Activated naive CD4-positive, alpha-beta T cell treated with anti-CD3 and anti-CD28 coated beads, Interleukin-2, amount 10 ng/mL, durations not matched to agents 7 days and 5 days (primary cell): ENCODE measurements around the gene NCBP2L.
"Not testable (repeated sequence)": the region's sequence is repeated elsewhere in the genome, so short reads cannot be mapped to it uniquely, and the experiment has no call there.

Experiments used
- CTCF ChIA-PET: fragments of 350-600 bp; sonication (Branson Sonifier 250); formaldehyde crosslinking; loops from one replicate; lab custom pipeline; 2021; ENCODE audit warnings: antibody characterized with exemption; lab: Charles Lee
- DNase-seq: peaks from one replicate; pipeline ENCODE4 v3.0.0-alpha.2; 2020
- H3K27ac Mint-ChIP-seq: one replicate; pipeline ENCODE4 v1.8.0; 2021; ENCODE audit warnings: mild to moderate bottlenecking, moderate library complexity, mixed read lengths
- H3K27me3 Mint-ChIP-seq: one replicate; pipeline ENCODE4 v1.8.0; 2021; ENCODE audit warnings: mild to moderate bottlenecking, mixed read lengths
- H3K36me3 Mint-ChIP-seq: one replicate; pipeline ENCODE4 v1.8.0; 2021; ENCODE audit warnings: mixed read lengths
- H3K4me1 Mint-ChIP-seq: one replicate; pipeline ENCODE4 v1.8.0; 2021; ENCODE audit warnings: mixed read lengths
- H3K4me3 Mint-ChIP-seq: one replicate; pipeline ENCODE4 v1.8.0; 2021; ENCODE audit warnings: mild to moderate bottlenecking, moderate library complexity, mixed read lengths
- H3K9me3 Mint-ChIP-seq: one replicate; pipeline ENCODE4 v1.8.0; 2021; ENCODE audit warnings: mixed read lengths

Gene NCBP2L

DNA sequence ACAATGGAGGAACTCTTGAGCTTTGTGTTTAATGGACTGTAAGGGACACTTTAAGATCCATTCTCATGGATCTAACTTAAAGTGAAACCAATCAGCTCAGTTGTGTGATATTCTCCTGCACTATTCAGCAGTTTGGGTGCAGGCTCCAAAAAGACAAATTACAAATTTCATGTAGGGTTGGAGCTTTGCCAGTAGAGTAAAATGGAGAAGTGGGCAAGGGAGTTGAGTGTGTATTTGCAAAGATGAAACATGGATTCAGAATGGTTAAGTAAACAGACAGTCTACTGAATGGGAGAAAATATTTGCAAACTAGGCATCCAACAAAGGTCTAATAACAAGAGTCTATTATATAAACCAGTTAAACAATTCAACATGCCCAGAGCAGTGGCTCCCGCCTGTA is 26.9 kb downstream of the NCBP2L start:
- no peak overlapping the region for H3K4me3 Mint-ChIP-seq
- no peaks in the 10 kb centered on the region for H3K9me3 Mint-ChIP-seq
- DNase-seq: no peak
- no peaks in the 10 kb centered on the region for H3K36me3 Mint-ChIP-seq
- CTCF ChIA-PET: no interaction called here
- no peak overlapping the region for H3K27ac Mint-ChIP-seq
- H3K27me3 Mint-ChIP-seq: no peaks in the 10 kb centered on the region
- H3K4me1 Mint-ChIP-seq: no peaks in the 10 kb centered on the region

DNA sequence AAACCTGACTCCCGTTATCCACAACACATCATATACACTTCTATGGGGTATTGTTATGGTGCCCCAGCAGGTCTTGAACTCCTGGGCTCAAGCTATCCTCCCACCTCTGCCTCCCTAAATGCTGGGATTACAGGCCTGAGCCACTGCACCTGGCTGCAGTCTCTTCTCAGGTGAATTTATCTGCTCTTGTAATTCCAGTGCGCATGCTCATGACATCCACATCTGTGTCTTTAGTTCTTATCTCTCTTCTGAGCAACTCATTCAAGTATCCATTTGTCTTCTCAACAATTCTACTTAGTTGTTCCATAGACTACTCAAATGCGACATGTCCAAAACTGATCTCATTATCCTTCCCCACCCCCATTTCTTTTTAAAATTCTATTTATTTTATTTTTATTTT is 27.6 kb downstream of the NCBP2L start:
- CTCF ChIA-PET: no interaction called here
- H3K27ac Mint-ChIP-seq: no peak overlapping the region
- H3K27me3 Mint-ChIP-seq: no peaks in the 10 kb centered on the region
- H3K36me3 Mint-ChIP-seq: no peaks in the 10 kb centered on the region
- H3K4me1 Mint-ChIP-seq: no peaks in the 10 kb centered on the region
- no peaks in the 10 kb centered on the region for H3K9me3 Mint-ChIP-seq
- no peak for DNase-seq
- H3K4me3 Mint-ChIP-seq: no peak overlapping the region

DNA sequence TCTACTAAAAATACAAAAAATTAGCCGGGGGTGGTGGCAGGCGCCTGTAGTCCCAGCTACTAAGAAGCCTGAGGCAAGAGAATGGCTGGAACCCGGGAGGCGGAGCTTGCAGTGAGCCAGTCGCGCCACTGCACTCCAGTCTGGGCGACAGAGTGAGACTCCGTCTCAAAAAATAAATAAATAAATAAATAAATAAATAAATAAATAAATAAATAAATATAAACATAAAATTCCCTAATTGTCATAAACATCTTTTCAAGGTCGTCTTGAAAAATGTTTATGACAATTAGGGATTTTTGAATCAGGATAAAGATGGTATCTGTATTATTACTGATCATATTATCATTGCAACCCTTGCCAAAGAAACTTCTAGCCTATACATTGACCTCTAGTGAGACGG is 32.5 kb downstream of the NCBP2L start:
- H3K27ac Mint-ChIP-seq, H3K4me3 Mint-ChIP-seq, H3K9me3 Mint-ChIP-seq, H3K27me3 Mint-ChIP-seq, H3K36me3 Mint-ChIP-seq, DNase-seq, H3K4me1 Mint-ChIP-seq, CTCF ChIA-PET: not testable (repeated sequence)

DNA sequence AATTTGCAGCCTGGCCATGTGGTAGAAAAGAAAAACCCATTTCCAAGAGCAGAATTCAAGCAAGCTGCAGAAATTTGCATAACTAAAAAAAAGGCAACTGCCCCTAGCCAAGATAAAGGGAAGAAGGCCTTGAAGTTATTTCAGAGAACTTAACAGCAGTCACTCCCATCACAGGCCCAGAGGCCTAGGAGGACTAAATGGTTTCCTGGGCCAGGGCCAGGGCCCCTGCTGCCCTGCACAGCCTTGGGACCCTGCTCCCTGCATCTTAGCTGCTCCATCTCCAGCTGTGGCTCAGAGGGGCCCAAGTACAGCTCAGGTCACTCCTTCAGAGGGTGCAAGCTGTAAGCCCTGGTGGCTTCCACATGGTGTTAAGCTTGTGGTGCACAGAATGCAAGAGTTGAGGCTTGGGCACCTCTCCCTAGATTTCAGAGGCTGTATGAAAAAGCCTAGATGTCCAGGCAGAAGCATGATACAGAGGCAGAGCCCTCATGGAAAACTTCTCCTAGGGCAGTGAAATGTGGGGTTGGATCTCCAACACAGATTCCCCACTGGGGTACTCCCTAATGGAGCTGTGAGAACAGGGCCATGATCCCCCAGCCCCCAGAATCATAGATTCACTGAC is 41.5 kb downstream of the NCBP2L start:
- no peak for DNase-seq
- no peak overlapping the region for H3K4me3 Mint-ChIP-seq
- no peak overlapping the region for H3K27ac Mint-ChIP-seq
- peaks cover 6% of the 10 kb centered on the region for H3K9me3 Mint-ChIP-seq
- no peaks in the 10 kb centered on the region for H3K36me3 Mint-ChIP-seq
- no peaks in the 10 kb centered on the region for H3K4me1 Mint-ChIP-seq
- no peaks in the 10 kb centered on the region for H3K27me3 Mint-ChIP-seq
- CTCF ChIA-PET: no interaction called here

DNA sequence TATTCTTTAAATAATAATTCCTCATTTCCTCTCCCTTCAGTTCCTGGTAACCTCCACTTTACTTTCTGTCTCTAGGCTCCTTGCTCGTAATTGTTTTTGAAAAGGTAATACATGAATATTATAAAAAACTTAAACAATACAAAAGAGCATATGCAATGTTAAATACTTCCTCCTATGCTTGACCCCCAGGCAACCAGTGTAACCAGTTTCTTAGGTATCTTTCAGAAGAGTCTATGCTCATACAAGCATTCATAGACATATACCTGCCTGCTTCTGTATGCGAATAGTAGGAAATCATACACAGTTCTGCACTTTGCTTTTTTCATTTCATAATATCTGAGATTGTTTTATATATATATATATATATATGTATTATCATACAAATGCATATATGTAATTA is 45.5 kb downstream of the NCBP2L start:
- Mint-ChIP-seq H3K36me3 (no peaks in the 10 kb centered on the region), H3K9me3 (peaks cover 6% of the 10 kb centered on the region), H3K4me3 (no peak overlapping the region), H3K4me1 (peaks cover 23% of the 10 kb centered on the region), H3K27ac (no peak overlapping the region), H3K27me3 (peaks cover 16% of the 10 kb centered on the region)
- CTCF ChIA-PET: no interaction called here
- no peak for DNase-seq

DNA sequence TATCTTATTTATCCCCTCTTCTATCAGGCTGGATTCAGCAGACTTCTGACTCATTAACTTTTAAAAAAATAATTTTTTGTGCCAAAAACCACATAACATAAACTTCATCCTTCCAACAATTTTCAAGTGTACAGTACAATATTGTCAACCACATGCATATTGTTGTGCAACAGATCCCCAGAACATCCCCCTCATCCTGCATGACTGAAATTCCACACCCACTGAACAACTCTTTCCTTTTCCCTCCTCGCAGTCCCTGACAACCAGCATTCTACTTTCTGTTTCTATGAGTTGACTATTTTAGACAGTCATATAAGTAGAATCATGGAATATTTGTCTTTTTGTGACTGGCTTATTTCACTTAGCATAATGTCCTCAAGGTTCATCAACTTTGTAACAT is 45.9 kb downstream of the NCBP2L start:
- no peak overlapping the region for H3K4me3 Mint-ChIP-seq

DNA sequence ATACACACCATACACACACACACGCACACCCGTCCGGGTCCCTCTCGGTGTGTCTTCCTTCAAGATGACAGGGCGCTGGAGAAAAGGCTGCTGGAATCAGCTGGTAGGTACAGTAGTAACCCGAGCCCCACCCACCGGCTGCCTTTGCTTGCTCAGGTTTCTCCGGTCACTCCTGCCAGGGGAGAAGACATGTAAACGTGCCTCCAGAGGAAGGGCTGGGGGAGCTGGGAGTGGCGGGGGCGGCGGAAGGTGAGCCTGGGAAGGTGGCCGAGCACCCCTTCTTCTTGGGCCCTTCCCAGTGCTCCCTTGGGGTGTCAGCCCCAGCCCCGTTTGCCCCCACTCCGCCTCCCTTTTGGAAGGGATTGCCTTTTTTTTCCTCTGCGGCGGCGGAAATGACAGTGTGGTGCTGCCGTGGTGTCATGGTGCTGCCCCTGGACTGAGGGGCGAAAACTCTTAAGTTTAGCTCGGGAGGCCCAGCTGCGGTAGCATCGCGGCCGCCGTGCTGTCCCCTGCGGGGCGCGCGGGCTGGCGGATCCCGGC is 48.2 kb downstream of the NCBP2L start, which contains the start of gene MID2:
TSS of gene MID2 (plus strand) at position 169 of the 540 bp plus-strand sequence. CDS start 561 bp downstream, outside the sequence.
- peaks cover 23% of the 10 kb centered on the region for H3K4me1 Mint-ChIP-seq
- H3K9me3 Mint-ChIP-seq: no peaks in the 10 kb centered on the region
- DNase-seq: peak; percentile 67
- no peaks in the 10 kb centered on the region for H3K36me3 Mint-ChIP-seq
- peaks cover 16% of the 10 kb centered on the region for H3K27me3 Mint-ChIP-seq
- H3K27ac Mint-ChIP-seq: peak within 1 kb of the TSS; percentile 73
- H3K4me3 Mint-ChIP-seq: peak within 1 kb of the TSS; percentile 76
- CTCF ChIA-PET: interaction anchor here (1.3 kb wide), 1 partner anchor 115 kb away, joined by 3 read pairs; no protein-coding TSS in a partner anchor

More for the DNA sequence above, 45.9 kb downstream of the NCBP2L start:
- Mint-ChIP-seq H3K27ac (no peak overlapping the region), H3K36me3 (no peaks in the 10 kb centered on the region), H3K9me3 (peaks cover 6% of the 10 kb centered on the region), H3K27me3 (peaks cover 16% of the 10 kb centered on the region), H3K4me1 (peaks cover 23% of the 10 kb centered on the region)
- DNase-seq: no peak
- CTCF ChIA-PET: no interaction called here

DNA sequence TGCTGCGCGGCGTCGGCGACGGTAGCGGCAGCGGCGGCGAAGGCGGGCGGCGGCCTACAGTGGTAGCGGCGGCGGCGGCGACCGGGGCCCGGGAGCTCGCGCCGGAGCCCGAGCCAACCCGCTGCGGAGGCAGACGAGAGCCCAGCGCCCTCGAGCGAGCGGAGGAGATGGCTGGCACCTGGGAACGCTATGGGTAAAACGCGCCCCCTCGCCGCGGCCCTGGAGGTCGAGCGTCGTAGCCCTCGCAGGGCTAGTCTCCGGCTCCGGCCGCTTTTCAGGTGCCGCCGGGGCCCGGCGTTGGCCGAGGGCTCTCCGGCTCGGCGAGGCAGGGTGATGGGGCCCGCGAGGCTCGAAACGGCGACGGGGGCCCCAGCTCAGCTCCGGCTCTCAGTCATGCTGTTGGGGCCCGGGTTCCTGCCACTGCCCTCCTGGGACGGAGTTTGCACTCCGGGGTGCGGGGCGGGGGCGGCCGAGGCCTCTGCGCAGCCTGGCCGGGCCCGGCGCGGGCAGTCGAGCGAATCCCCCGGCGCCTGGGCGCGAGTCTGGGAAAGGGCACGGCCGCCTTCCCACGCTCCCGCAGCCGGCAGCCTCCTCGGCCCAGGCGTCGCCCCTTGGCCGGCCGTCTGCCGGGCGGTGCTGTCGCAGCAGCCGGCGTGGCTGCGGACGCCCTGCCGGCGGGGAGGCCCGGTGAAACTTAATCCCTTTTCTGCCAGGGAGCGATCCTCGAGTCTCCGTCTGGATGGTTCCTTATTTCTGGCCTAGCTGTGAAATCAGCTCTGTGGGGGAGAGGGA is 48.9 kb downstream of the NCBP2L start:
- H3K27ac Mint-ChIP-seq: peak overlapping the region; percentile 78
- DNase-seq: peak; percentile 51
- peaks cover 16% of the 10 kb centered on the region for H3K27me3 Mint-ChIP-seq
- H3K4me3 Mint-ChIP-seq: peak overlapping the region; percentile 65
- CTCF ChIA-PET: interaction anchor here (1.3 kb wide), 1 partner anchor 115 kb away, joined by 3 read pairs; no protein-coding TSS in a partner anchor
- H3K36me3 Mint-ChIP-seq: no peaks in the 10 kb centered on the region
- peaks cover 23% of the 10 kb centered on the region for H3K4me1 Mint-ChIP-seq
- no peaks in the 10 kb centered on the region for H3K9me3 Mint-ChIP-seq

DNA sequence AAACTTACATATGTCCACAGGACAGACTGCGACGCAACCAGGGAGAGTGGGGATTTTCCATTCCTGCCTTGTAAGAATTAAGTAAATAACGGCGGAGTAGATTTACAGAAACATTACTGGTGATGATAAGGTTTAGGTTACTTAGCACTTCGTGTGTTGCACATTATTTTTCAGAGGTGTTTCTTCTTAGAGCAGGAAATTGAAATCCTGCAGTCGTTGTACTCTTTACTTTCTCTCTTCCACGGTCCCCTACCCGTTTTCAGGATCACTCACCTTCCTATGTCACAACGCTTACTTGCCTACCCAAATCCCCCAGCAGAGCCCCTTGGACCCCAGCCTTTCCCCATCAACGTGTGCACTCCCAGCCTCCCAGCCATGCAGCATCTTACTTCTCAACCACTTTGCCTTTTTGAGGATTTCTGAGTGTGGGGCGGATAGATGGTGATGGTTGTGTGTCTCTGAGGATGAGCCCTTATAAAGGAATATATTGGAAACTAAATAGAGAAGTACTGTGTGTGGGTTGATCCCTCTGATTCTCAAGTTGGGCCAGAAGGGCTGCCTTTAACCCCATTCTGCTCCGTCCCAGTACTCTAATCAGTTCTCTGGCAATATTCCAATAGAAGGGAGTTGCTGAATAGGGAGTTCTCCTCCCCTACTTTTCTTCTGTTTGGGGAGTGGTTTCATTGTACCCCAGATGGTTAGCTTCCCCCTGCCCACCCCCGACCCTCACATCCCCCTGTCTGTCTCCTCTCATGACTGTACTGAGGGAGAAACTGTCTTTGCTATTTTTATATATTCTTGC is 49.7 kb downstream of the NCBP2L start:
- H3K4me3 Mint-ChIP-seq: peak overlapping the region; percentile 65
- H3K4me1 Mint-ChIP-seq: peaks cover 23% of the 10 kb centered on the region
- H3K27me3 Mint-ChIP-seq: peaks cover 16% of the 10 kb centered on the region
- peak overlapping the region; percentile 78 for H3K27ac Mint-ChIP-seq
- CTCF ChIA-PET: no interaction called here
- H3K36me3 Mint-ChIP-seq: no peaks in the 10 kb centered on the region
- no peaks in the 10 kb centered on the region for H3K9me3 Mint-ChIP-seq
- DNase-seq: no peak

DNA sequence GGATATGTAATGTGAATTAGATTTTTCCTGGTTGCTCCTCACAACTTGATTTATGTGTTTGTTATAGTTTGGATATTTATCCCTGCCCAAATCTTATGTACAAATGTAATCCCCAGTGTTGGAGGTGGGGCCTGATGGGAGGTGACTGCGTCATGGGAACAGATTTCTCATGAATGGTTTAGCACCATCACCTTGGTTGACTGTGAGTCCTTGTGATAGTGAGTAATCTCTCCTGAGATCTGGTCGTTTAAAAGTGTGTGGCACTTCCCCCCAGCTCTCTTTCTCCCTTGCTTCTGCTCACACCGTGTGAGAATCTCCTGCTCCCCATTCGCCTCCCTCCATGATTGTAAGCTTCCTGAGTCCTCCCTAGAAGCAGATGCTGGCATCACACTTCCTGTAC is 50.3 kb downstream of the NCBP2L start:
- Mint-ChIP-seq H3K27ac (no peak overlapping the region), H3K4me1 (peaks cover 23% of the 10 kb centered on the region), H3K4me3 (peak overlapping the region; percentile 43), H3K27me3 (peaks cover 16% of the 10 kb centered on the region), H3K36me3 (no peaks in the 10 kb centered on the region), H3K9me3 (no peaks in the 10 kb centered on the region)
- CTCF ChIA-PET: interaction anchor here (1.3 kb wide), 1 partner anchor 66 kb away, joined by 4 read pairs; no protein-coding TSS in a partner anchor
- no peak for DNase-seq

DNA sequence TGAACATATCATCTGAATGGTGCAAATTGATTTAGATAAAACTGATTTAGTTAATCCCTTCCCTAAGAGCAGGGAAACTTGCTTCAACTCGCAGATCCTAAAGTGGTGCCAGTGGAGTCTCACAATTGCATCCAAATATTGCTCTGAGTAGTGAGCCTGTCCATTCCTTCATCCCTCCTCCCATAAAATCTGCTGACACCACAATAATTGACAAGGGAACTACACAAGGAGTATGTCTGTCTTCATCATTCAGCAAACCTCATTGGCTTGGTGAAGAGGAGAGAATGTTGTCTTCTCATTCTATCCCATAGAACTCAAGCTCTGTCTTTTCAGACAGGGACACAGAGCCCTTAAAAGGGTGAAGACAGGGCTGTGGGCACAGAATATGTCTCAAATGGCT is 52.3 kb downstream of the NCBP2L start:
- CTCF ChIA-PET: no interaction called here
- Mint-ChIP-seq H3K36me3 (no peaks in the 10 kb centered on the region), H3K27me3 (peaks cover 13% of the 10 kb centered on the region), H3K4me1 (peaks cover 18% of the 10 kb centered on the region), H3K27ac (no peak overlapping the region), H3K4me3 (no peak overlapping the region), H3K9me3 (no peaks in the 10 kb centered on the region)
- no peak for DNase-seq

DNA sequence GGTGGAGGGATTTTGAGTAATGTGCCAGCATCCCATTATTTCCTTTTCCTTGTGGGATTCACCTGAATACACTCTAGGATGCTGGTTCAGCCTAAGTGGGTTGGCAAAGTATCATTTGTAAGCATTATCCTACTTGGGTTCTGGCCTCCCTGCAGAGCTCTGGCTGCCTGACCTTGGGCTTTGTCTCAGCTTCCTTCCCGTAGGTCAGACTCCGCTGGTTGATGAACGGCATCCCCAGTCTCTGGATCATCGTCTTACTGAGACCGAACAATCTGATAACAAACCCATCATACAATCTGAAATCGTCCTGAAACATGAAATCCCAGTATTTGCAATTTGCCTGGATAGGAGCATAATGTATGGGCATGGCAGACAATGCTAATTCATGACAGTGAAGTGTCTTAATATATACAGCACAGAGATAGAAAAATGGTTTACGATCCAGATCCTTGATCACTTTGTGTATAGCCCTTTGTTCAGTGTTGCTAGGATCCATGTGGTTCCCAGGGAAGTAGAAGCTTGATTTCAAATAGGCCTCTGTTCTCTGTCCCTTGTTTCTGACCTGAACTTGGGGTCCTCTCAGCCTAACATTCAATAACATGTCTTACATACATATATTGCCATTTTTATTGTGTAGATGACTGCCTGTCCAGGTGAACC is 53.7 kb downstream of the NCBP2L start:
- DNase-seq: no peak
- H3K27ac Mint-ChIP-seq: no peak overlapping the region
- H3K4me3 Mint-ChIP-seq: no peak overlapping the region
- H3K4me1 Mint-ChIP-seq: peaks cover 11% of the 10 kb centered on the region
- no peaks in the 10 kb centered on the region for H3K36me3 Mint-ChIP-seq
- CTCF ChIA-PET: no interaction called here
- peaks cover 4% of the 10 kb centered on the region for H3K27me3 Mint-ChIP-seq
- H3K9me3 Mint-ChIP-seq: no peaks in the 10 kb centered on the region

DNA sequence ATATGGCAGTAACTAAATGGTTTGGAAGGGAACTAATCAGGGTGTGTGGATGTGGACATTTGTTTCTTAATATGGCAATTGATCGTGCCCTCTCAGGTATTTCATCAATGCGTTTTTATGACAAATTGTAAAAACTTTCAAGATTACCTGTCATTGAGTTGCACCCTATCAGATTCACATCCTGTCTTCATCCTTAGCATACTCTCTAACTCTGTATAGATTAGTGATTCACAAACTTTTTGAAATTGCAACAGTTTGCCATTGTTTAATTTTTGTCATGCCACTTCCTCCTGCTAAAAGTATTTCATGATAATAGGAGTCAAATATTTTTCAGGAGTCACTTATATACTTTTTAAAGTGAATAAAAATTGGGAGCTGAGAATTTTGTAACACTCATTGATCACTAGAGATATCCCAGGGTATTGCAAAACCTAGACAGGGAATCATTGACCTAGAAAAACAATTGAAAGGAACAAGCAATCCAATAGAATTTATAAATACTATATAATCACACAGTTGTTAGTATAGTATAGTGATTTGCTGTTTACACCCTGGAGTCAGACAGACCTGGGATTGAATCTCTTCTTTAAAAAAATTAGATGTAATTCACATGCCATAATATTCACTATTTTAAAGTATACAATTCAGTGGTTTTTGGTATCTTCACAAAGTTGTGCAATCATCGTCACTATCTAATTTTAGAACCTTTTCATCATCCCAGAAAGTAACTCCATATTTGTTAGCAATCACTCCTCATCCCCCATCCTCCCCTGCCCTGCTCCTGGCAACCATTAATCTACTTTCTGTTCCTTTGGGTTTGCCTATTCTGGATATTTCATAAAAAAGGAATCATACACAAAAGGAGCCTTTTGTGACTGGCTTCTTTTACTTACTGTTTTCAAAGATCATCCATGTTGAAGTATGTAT is 57.0 kb downstream of the NCBP2L start:
- Mint-ChIP-seq H3K4me1 (no peaks in the 10 kb centered on the region), H3K27me3 (no peaks in the 10 kb centered on the region), H3K9me3 (no peaks in the 10 kb centered on the region), H3K36me3 (no peaks in the 10 kb centered on the region), H3K4me3 (no peak overlapping the region), H3K27ac (no peak overlapping the region)
- DNase-seq: no peak
- CTCF ChIA-PET: no interaction called here
